Choroid plexus epithelial cell (primary cell): ENCODE data around the gene ZCCHC17.

ENCODE experiments used
- DNase-seq: peaks from one replicate; pipeline ENCODE4 v3.0.0-alpha.2; 2010; ENCODE audit warnings: low read depth
- H3K4me3 ChIP-seq: 2 replicates; pipeline ENCODE4 v1.5.1; 2011; ENCODE audit warnings: low read depth, mild to moderate bottlenecking, control low read depth, low read length, moderate library complexity
- TF ChIP-seq, protein P1 (sequence below): conservative IDR thresholded peaks from 2 replicates; pipeline ENCODE4 v1.5.1; 2011; ENCODE audit warnings: low read depth, mild to moderate bottlenecking, control low read depth, inconsistent platforms, low read length, moderate library complexity

Gene ZCCHC17

GRCh38 chr1:31390071-31390470 lies 93.2 kb downstream of the ZCCHC17 start:
- no peak overlapping the region for H3K4me3 ChIP-seq
- TF ChIP-seq, protein P1, sequence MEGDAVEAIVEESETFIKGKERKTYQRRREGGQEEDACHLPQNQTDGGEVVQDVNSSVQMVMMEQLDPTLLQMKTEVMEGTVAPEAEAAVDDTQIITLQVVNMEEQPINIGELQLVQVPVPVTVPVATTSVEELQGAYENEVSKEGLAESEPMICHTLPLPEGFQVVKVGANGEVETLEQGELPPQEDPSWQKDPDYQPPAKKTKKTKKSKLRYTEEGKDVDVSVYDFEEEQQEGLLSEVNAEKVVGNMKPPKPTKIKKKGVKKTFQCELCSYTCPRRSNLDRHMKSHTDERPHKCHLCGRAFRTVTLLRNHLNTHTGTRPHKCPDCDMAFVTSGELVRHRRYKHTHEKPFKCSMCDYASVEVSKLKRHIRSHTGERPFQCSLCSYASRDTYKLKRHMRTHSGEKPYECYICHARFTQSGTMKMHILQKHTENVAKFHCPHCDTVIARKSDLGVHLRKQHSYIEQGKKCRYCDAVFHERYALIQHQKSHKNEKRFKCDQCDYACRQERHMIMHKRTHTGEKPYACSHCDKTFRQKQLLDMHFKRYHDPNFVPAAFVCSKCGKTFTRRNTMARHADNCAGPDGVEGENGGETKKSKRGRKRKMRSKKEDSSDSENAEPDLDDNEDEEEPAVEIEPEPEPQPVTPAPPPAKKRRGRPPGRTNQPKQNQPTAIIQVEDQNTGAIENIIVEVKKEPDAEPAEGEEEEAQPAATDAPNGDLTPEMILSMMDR, result no peak
- no peak for DNase-seq

DNA sequence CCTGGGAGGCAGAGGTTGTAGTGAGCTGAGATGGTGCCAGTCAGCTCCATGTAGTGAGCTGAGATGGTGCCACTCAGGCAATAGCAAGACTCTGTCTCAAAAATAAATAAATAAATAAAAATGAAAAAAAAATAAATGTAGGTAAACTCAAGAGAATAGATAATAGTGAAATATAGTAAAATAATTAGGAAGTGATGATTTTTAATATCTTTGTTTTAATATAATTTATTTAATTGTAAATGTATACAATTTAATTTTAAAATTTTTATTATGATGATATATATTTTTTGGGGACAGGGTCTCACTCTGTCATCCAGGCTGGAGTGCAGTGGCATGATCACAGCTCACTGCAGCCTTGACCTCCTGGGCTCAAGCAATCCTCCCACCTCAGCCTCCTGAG lies 96.6 kb downstream of the ZCCHC17 start:
- DNase-seq, result no peak
- H3K4me3 ChIP-seq, result no peak overlapping the region
- TF ChIP-seq, protein P1, result no peak

DNA sequence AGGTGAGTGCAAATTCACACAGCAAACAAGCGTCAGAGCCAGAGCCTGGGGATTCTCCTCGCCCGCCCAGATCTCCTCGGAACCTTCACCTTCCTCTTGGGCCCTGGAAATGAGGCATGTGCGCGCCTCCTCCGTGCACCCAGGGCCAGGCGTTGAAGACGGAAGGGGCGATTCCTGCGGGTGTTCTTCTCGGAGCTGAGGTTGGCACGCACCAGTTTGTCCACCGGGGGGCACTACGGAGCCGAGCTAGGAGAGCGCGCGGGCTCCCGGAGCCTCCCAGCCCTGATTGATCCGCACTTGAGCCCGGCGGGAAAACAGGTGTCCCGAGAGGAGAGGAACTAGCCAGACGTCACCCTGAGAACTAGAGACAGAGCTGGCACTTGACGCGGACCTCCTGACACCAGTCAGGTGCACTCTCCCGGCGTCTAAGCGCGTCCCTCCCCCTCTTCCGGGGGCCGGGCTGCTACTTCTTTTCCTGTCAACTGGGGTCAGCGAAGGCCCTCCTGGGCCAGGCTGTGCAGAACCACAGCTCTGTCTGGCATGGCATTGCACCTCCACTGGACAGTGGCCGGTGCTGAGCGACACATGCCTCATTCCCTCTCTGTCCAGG lies 97.9 kb downstream of the ZCCHC17 start:
- peak; percentile 74 for DNase-seq
- peak overlapping the region; percentile 20 for H3K4me3 ChIP-seq
- TF ChIP-seq, protein P1, result peak; percentile 90

GRCh38 chr1:31396633-31397351 lies 100.0 kb downstream of the ZCCHC17 start:
- H3K4me3 ChIP-seq, result no peak overlapping the region
- TF ChIP-seq, protein P1, result peak; percentile 58
- DNase-seq, result peak; percentile 68

GRCh38 chr1:31397360-31398095 lies 100.7 kb downstream of the ZCCHC17 start:
- no peak overlapping the region for H3K4me3 ChIP-seq
- TF ChIP-seq, protein P1, result no peak
- DNase-seq, result no peak

- no peak for DNase-seq
- no peak overlapping the region for H3K4me3 ChIP-seq
- TF ChIP-seq, protein P1, result no peak
Observed at GRCh38 chr1:31398246-31398645, 101.4 kb downstream of the ZCCHC17 start.
